ENCODE results near the gene ACSM4. TPM values are rescaled to one million over a fixed set of nuclear protein-coding genes. Genes with fewer than 3 reads are reported as not detected.

The ACSM4 gene
- total RNA-seq, 2 experiments from 2014 or later = not detected

- no peak overlapping the region for H3K4me3 Mint-ChIP-seq
- H3K27me3 Mint-ChIP-seq = peaks cover 5% of the 10 kb centered on the region
- no peaks in the 10 kb centered on the region for H3K4me1 ChIP-seq (ENCODE audit: insufficient read depth, low read length)
- intact Hi-C loops (cut with DNase I, micrococcal nuclease) = no loop called here
- no peaks in the 10 kb centered on the region for H3K36me3 Mint-ChIP-seq (ENCODE audit: low read depth)
- H3K27ac ChIP-seq (ENCODE audit: low read depth in 1 of 2, low read length in 2 of 2) = no peak overlapping the region
- no peak overlapping the region for H3K27ac Mint-ChIP-seq
- no peaks in the 10 kb centered on the region for H3K4me1 Mint-ChIP-seq (ENCODE audit: low read depth)
- ChIA-PET POLR2A (no interaction called here), CTCF (no interaction called here)
- H3K36me3 ChIP-seq (ENCODE audit: insufficient read depth, low read length) = no peaks in the 10 kb centered on the region
- H3K4me3 ChIP-seq (ENCODE audit: low read length) = no peak overlapping the region
- H3K9me3 ChIP-seq (ENCODE audit: control insufficient read depth in 1 of 2, insufficient read depth in 1 of 2, low read length in 2 of 2) = no peaks in the 10 kb centered on the region
- peak in 1 of 14 experiments; percentile 23 for DNase-seq
- peaks cover 0 to 4% of the 10 kb centered on the region in 2 experiments for H3K27me3 ChIP-seq (ENCODE audit: control insufficient read depth in 1 of 2, insufficient read depth in 2 of 2, low read length in 2 of 2)
- TF ChIP-seq, protein P1, sequence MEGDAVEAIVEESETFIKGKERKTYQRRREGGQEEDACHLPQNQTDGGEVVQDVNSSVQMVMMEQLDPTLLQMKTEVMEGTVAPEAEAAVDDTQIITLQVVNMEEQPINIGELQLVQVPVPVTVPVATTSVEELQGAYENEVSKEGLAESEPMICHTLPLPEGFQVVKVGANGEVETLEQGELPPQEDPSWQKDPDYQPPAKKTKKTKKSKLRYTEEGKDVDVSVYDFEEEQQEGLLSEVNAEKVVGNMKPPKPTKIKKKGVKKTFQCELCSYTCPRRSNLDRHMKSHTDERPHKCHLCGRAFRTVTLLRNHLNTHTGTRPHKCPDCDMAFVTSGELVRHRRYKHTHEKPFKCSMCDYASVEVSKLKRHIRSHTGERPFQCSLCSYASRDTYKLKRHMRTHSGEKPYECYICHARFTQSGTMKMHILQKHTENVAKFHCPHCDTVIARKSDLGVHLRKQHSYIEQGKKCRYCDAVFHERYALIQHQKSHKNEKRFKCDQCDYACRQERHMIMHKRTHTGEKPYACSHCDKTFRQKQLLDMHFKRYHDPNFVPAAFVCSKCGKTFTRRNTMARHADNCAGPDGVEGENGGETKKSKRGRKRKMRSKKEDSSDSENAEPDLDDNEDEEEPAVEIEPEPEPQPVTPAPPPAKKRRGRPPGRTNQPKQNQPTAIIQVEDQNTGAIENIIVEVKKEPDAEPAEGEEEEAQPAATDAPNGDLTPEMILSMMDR (IDR thresholded peaks at IDR 0.05) = no peak
- ATAC-seq (ENCODE audit: poor library complexity) = no peak
- no peaks in the 10 kb centered on the region for H3K9me3 Mint-ChIP-seq
Observed at GRCh38 chr12:7369274-7369729, 65.4 kb downstream of the ACSM4 start.

DNA sequence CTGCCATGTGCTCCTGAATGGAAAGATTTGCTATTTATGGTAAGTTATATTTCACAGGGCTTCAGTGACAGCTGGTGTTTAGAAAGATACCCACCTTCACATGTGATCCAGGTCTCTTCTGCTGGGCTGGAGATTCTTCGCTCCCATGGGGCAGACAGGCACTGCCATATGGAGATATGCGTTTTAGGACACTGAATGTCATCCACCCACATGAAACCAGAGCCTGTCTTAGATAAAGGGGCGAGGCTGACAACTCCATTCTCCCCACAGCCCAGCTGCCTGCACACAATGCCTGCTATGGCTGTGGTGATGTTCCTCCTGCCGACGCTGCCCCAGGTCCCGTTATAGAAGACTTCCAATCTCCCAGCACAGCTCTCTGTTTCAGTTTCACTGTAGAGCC is 69.4 kb downstream of the ACSM4 start:
- H3K4me1 Mint-ChIP-seq (ENCODE audit: low read depth) = no peaks in the 10 kb centered on the region
- no peaks in the 10 kb centered on the region for H3K36me3 Mint-ChIP-seq (ENCODE audit: low read depth)
- ChIA-PET POLR2A (no interaction called here), CTCF (no interaction called here)
- no peaks in the 10 kb centered on the region for H3K4me1 ChIP-seq (ENCODE audit: insufficient read depth, low read length)
- ATAC-seq (ENCODE audit: poor library complexity) = no peak
- H3K27ac Mint-ChIP-seq = no peak overlapping the region
- no peaks in the 10 kb centered on the region for H3K36me3 ChIP-seq (ENCODE audit: insufficient read depth, low read length)
- TF ChIP-seq, protein P1 (IDR thresholded peaks at IDR 0.05) = peak; percentile 9
- H3K27me3 Mint-ChIP-seq = peaks cover 5% of the 10 kb centered on the region
- intact Hi-C loops (cut with DNase I, micrococcal nuclease) = no loop called here
- DNase-seq = no peak
- H3K4me3 Mint-ChIP-seq = no peak overlapping the region
- H3K4me3 ChIP-seq (ENCODE audit: low read length) = no peak overlapping the region
- no peaks in the 10 kb centered on the region for H3K9me3 ChIP-seq (ENCODE audit: control insufficient read depth in 1 of 2, insufficient read depth in 1 of 2, low read length in 2 of 2)
- peaks cover 0 to 18% of the 10 kb centered on the region in 2 experiments for H3K27me3 ChIP-seq (ENCODE audit: control insufficient read depth in 1 of 2, insufficient read depth in 2 of 2, low read length in 2 of 2)
- no peak overlapping the region for H3K27ac ChIP-seq (ENCODE audit: low read depth in 1 of 2, low read length in 2 of 2)
- H3K9me3 Mint-ChIP-seq = no peaks in the 10 kb centered on the region

DNA sequence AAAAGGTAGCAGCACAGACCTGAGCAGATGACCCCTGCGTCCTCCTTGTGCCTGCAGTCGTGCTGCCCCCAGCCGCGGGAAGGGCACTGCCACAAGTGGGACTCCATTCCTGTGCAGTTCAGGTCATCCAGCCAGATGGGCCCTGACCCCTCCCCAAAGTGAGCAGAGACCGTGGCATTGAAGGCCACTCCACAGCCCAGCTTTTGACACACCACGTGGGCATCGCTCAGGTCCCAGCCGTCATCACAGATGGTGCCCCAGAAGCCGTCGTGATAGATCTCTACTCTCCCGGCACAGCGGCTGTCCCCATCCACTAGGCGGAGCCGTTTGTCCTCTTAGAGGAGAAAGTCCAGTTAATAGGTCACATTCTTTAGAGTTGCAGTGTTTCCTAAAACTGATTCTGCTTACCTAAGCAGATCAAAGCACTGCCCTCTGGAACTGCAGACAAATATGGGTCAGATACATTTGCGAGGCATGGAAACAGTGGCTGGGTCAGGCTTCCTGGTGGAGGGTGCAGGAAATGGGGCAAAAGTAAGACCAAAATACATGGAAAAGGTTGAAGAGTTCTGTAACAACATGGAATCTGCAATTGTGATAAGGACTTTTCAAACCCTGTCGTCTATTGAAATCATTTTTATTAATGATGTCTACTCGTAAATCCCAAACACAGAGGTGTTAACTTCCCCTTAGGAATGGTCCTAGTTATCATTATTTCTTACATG is 70.7 kb downstream of the ACSM4 start:
- Histone ChIP-seq H3K36me3 (ENCODE audit: insufficient read depth, low read length) (no peaks in the 10 kb centered on the region), H3K27me3 (ENCODE audit: control insufficient read depth in 1 of 2, insufficient read depth in 2 of 2, low read length in 2 of 2) (peaks cover 0 to 22% of the 10 kb centered on the region in 2 experiments), H3K27ac (ENCODE audit: low read depth in 1 of 2, low read length in 2 of 2) (no peak overlapping the region), H3K4me1 (ENCODE audit: insufficient read depth, low read length) (no peaks in the 10 kb centered on the region), H3K4me3 (ENCODE audit: low read length) (no peak overlapping the region), H3K9me3 (ENCODE audit: control insufficient read depth in 1 of 2, insufficient read depth in 1 of 2, low read length in 2 of 2) (no peaks in the 10 kb centered on the region)
- TF ChIP-seq, protein P1 (IDR thresholded peaks at IDR 0.05) = no peak
- Mint-ChIP-seq H3K4me3 (no peak overlapping the region), H3K36me3 (ENCODE audit: low read depth) (no peaks in the 10 kb centered on the region), H3K27me3 (peaks cover 12% of the 10 kb centered on the region), H3K9me3 (no peaks in the 10 kb centered on the region), H3K4me1 (ENCODE audit: low read depth) (no peaks in the 10 kb centered on the region), H3K27ac (no peak overlapping the region)
- ATAC-seq (ENCODE audit: poor library complexity) = no peak
- CTCF ChIA-PET = no interaction called here
- POLR2A ChIA-PET = no interaction called here
- DNase-seq = peak in 3 of 14 experiments; percentile 3 to 27 (median 25)
- intact Hi-C loops (cut with DNase I, micrococcal nuclease) = no loop called here

Measured in CD4-positive, alpha-beta T cell (primary cell).